GM06990 (cell line): Measurements from ENCODE around the gene NOTUM.

ENCODE experiments used
- DNase-seq: peaks from one replicate; pipeline ENCODE4 v3.0.0-alpha.2; 2011; ENCODE audit not compliant: insufficient read length; ENCODE audit errors: extremely low read depth
- H3K27me3 ChIP-seq: replicated peaks from 2 replicates; pipeline ENCODE4 v1.6.0; 2011; ENCODE audit warnings: low read length; ENCODE audit not compliant: control insufficient read depth, insufficient read depth
- H3K36me3 ChIP-seq: 2 replicates; pipeline ENCODE4 v1.5.1; 2011; ENCODE audit warnings: low read length; ENCODE audit not compliant: control insufficient read depth, insufficient read depth
- H3K4me3 ChIP-seq: replicated peaks from 2 replicates; pipeline ENCODE4 v1.5.1; 2011; ENCODE audit warnings: low read depth, mild to moderate bottlenecking, control low read depth, low read length
- TF ChIP-seq, protein P1 (sequence below): IDR thresholded peaks from 2 replicates; pipeline ENCODE4 v1.5.1; 2011; ENCODE audit warnings: low read length, control low read depth, mild to moderate bottlenecking, inconsistent platforms; ENCODE audit not compliant: insufficient read depth, poor library complexity, severe bottlenecking

The NOTUM gene

DNA sequence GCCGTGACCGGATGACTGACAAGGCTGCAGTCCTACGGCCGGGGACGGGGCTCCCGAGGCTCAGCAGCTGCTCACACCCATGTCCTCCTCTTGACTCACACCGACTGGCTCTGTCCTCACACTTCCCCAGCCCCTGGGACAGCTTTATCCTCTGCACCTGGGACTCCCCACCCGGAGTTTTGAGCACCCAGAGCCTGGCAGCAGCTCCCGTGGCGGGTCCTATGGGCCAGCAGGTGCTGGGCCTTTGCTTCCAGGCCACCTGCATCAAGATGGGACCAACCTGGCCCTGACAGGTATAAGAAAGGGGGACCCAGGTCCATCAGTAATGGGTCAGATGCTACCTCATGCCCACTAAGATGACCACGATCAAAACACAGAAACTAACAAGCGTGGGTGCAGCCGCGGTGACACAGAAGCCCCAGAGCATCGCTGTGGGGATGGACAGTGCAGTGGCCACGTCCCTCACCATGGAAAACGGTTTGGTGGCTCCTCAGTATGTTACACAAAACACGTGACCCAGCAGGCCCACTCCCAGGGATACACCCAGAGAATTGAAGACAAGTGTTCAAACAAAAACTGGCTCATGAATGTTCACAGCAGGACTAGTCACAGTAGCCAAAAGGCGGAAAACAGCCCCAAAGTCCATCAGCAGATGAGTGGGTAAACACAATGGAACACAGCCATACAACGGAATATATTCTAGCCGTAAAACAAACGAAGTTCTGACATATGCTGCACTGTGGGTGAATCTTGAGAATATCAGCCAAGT lies 3.3 kb upstream of the NOTUM start:
- DNase-seq: no peak
- TF ChIP-seq, protein P1, sequence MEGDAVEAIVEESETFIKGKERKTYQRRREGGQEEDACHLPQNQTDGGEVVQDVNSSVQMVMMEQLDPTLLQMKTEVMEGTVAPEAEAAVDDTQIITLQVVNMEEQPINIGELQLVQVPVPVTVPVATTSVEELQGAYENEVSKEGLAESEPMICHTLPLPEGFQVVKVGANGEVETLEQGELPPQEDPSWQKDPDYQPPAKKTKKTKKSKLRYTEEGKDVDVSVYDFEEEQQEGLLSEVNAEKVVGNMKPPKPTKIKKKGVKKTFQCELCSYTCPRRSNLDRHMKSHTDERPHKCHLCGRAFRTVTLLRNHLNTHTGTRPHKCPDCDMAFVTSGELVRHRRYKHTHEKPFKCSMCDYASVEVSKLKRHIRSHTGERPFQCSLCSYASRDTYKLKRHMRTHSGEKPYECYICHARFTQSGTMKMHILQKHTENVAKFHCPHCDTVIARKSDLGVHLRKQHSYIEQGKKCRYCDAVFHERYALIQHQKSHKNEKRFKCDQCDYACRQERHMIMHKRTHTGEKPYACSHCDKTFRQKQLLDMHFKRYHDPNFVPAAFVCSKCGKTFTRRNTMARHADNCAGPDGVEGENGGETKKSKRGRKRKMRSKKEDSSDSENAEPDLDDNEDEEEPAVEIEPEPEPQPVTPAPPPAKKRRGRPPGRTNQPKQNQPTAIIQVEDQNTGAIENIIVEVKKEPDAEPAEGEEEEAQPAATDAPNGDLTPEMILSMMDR: no peak
- H3K4me3 ChIP-seq: no peak overlapping the region
- no peaks in the 10 kb centered on the region for H3K36me3 ChIP-seq
- no peaks in the 10 kb centered on the region; the same call in 1 of the 2 replicates for H3K27me3 ChIP-seq

- H3K4me3 ChIP-seq: no peak overlapping the region
- no peaks in the 10 kb centered on the region for H3K36me3 ChIP-seq
- no peak for DNase-seq
- H3K27me3 ChIP-seq: no peaks in the 10 kb centered on the region; the same call in none of the 2 replicates
- TF ChIP-seq, protein P1: no peak
Observed at GRCh38 chr17:81962499-81963441, 1.8 kb upstream of the NOTUM start.

DNA sequence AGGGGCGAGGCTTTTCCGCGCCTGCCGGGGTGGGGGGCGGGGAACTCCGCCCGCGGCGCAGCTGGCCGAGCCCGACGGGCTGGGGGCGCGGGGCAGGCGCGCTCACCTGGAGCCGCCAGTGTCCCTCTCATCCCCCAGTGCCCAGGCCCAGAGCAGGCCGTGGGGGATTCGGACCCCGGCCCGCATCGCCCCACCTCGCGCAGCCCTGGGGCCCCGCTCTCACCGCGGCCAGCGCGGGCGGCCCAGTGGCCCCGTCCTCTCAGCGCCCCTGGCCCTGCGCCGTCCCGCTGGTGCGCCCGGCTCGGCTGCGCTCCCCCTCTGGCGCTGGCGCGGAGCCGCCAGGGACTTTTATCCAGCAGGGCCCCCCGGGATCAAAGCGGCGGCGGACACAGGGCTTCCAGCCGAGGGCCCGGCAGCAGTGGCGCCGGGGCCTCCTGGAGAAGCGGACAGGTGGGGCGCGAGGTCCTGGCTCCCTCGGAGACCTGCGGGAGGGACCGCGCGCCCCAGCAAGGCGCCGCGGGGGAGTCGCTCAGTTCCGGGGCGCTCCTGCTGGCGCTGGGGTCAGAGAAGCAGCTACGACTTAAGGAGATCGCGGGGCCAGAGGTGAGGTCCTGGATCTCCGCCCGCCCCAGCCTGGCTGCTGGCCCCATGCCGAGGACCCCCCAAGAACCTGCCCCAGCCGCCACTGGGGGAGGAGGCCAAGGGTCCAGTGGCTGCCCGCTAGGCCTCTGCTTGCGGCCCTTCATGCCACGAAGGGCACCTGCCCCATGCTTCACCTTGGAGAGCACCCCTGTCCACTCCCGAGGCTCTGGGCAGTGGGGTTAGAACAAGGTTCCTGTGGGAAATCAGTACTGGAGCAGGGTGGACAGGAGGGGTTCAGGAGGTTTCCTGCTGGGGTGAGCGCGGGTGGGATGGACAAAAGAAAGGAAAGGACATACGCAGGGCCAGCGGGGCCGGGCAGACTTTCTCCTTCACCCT lies 823 bp upstream of the NOTUM start:
- no peaks in the 10 kb centered on the region for H3K36me3 ChIP-seq
- H3K27me3 ChIP-seq: no peaks in the 10 kb centered on the region; the same call in none of the 2 replicates
- TF ChIP-seq, protein P1: no peak
- H3K4me3 ChIP-seq: no peak overlapping the region
- DNase-seq: no peak

GRCh38 chr17:81960130-81960958 lies 643 bp downstream of the NOTUM start:
- H3K36me3 ChIP-seq: no peaks in the 10 kb centered on the region
- H3K4me3 ChIP-seq: peak overlapping the region; percentile 22
- DNase-seq: no peak
- TF ChIP-seq, protein P1: no peak
- H3K27me3 ChIP-seq: no peaks in the 10 kb centered on the region; the same call in none of the 2 replicates
